GM23248 (cell line): ENCODE results near the gene TRDN. TPM values are rescaled to one million over a fixed set of nuclear protein-coding genes. Genes with fewer than 3 reads are reported as not detected.
"Not testable (repeated sequence)": the region's sequence is repeated elsewhere in the genome, so short reads cannot be mapped to it uniquely, and the experiment has no call there.

ENCODE experiments used
- DNase-seq: peaks from one replicate; pipeline ENCODE4 v3.0.0-alpha.2; 2015
- H2AFZ ChIP-seq: fragments of 200-600 bp; sonication (generic); 2 replicates; pipeline ENCODE4 v1.6.1; 2016; ENCODE audit warnings: antibody characterized with exemption
- H3F3A ChIP-seq: fragments of 200-600 bp; sonication (generic); 2 replicates; pipeline ENCODE4 v1.6.1; 2016; ENCODE audit warnings: mild to moderate bottlenecking, antibody characterized with exemption, mixed run types; ENCODE audit not compliant: insufficient read depth
- H3K27ac ChIP-seq: fragments of 200-600 bp; sonication (generic); 2 replicates; pipeline ENCODE4 v1.5.1; 2016; ENCODE audit warnings: mild to moderate bottlenecking
- H3K27me3 ChIP-seq: fragments of 200-600 bp; sonication (generic); replicated peaks from 2 replicates; pipeline ENCODE4 v1.6.1; 2016; ENCODE audit warnings: mild to moderate bottlenecking; ENCODE audit not compliant: insufficient read depth
- H3K36me3 ChIP-seq: fragments of 200-600 bp; sonication (generic); 2 replicates; pipeline ENCODE4 v1.6.1; 2016; ENCODE audit warnings: low read depth, mild to moderate bottlenecking
- H3K4me1 ChIP-seq: fragments of 200-600 bp; sonication (generic); 2 replicates; pipeline ENCODE4 v1.6.1; 2016; ENCODE audit warnings: mild to moderate bottlenecking; ENCODE audit not compliant: insufficient read depth
- H3K4me2 ChIP-seq: fragments of 200-600 bp; sonication (generic); one replicate; pipeline ENCODE4 v1.6.1; 2016; ENCODE audit warnings: mild to moderate bottlenecking; ENCODE audit not compliant: unreplicated experiment
- H3K4me3 ChIP-seq: fragments of 200-600 bp; sonication (generic); 2 replicates; pipeline ENCODE4 v1.5.1; 2016; ENCODE audit warnings: mild to moderate bottlenecking
- H3K79me2 ChIP-seq: fragments of 200-600 bp; sonication (generic); 2 replicates; pipeline ENCODE4 v1.6.1; 2016; ENCODE audit warnings: mild to moderate bottlenecking; ENCODE audit not compliant: insufficient read depth
- H3K9ac ChIP-seq: fragments of 200-600 bp; sonication (generic); 2 replicates; pipeline ENCODE4 v1.6.1; 2016; ENCODE audit warnings: mild to moderate bottlenecking
- H3K9me2 ChIP-seq: fragments of 200-600 bp; sonication (generic); 2 replicates; pipeline ENCODE4 v1.6.1; 2016; ENCODE audit warnings: mixed run types, mild to moderate bottlenecking, moderate library complexity; ENCODE audit not compliant: insufficient read depth
- H3K9me3 ChIP-seq: fragments of 200-600 bp; sonication (generic); one replicate; pipeline ENCODE4 v1.6.1; 2017; ENCODE audit warnings: low read depth
- H4K20me1 ChIP-seq: fragments of 200-600 bp; sonication (generic); 2 replicates; pipeline ENCODE4 v1.6.0; 2016; ENCODE audit not compliant: insufficient read depth
- EZH2 ChIP-seq: fragments of 200-600 bp; sonication (generic); IDR thresholded peaks from 2 replicates; pipeline ENCODE4 v1.6.1; 2018; ENCODE audit warnings: antibody characterized with exemption, mild to moderate bottlenecking; ENCODE audit not compliant: insufficient read depth, poor library complexity, severe bottlenecking
- EZH2phosphoT487 ChIP-seq: fragments of 200-600 bp; sonication (generic); IDR thresholded peaks from 2 replicates; pipeline ENCODE4 v1.6.1; 2018; ENCODE audit warnings: antibody characterized with exemption, moderate library complexity, mild to moderate bottlenecking, low read depth; ENCODE audit not compliant: insufficient read depth
- WGBS, 2 experiments: methylation state at CpG; one replicate each; pipeline ENCODE4 v1.1.6; 2015 to 2017; ENCODE audit warnings: low lambda C conversion rate in 2 of 2, low coverage in 1 of 2; ENCODE audit errors: missing lambda C conversion rate in 2 of 2; 5-methylcytosine and 5-hydroxymethylcytosine counted together
- in situ Hi-C: fragments of 300-500 bp; cut with MboI; formaldehyde crosslinking; loops from 2 replicates; pipeline ENCODE4 v1.15.0; 2020
- polyA plus RNA-seq: library from polyadenylated mRNA; unstranded; fragments of >200 nt; fragmentation: Nextera tagmentation; extraction: Ambion mirVana; gene quantifications from 2 replicates; pipeline ENCODE4 v1.2.1, GENCODE V29; 2016
- total RNA-seq: library from RNA; depleted of rRNA; stranded (reverse); fragments of >200 nt; shearing (Covaris generic); gene quantifications from 2 replicates; pipeline ENCODE4 v1.2.3, GENCODE V29; 2014

Gene TRDN
- total and polyA plus RNA-seq, 2 experiments from 2014 or later, result not detected

GRCh38 chr6:123456836-123457235 is 179.9 kb downstream of the TRDN start:
- Histone ChIP-seq H2AFZ (no peak overlapping the region), H3K27me3 (no peaks in the 10 kb centered on the region), H3K36me3 (no peaks in the 10 kb centered on the region), H3K9me2 (peaks cover 5% of the 10 kb centered on the region; the same call in 1 of the 2 replicates), H3K4me3 (no peak overlapping the region), H3F3A (no peaks in the 10 kb centered on the region), H3K9me3 (no peaks in the 10 kb centered on the region), H3K4me2 (no peak overlapping the region), H3K9ac (no peak overlapping the region), H3K27ac (no peak overlapping the region), H3K4me1 (no peaks in the 10 kb centered on the region), H3K79me2 (no peaks in the 10 kb centered on the region), H4K20me1 (no peaks in the 10 kb centered on the region)
- WGBS, 2 experiments, result 44 to 50% methylated on average over 3 of the region's 3 CpGs
- TF ChIP-seq EZH2 (no peak), EZH2phosphoT487 (no peak)
- no peak for DNase-seq
- in situ Hi-C loops, result no loop called here

GRCh38 chr6:123454448-123454847 is 182.3 kb downstream of the TRDN start:
- Histone ChIP-seq H3K9me2 (no peaks in the 10 kb centered on the region), H3K36me3 (no peaks in the 10 kb centered on the region), H3K9me3 (no peaks in the 10 kb centered on the region), H2AFZ (no peak overlapping the region), H3K27ac (no peak overlapping the region), H3K79me2 (no peaks in the 10 kb centered on the region), H4K20me1 (no peaks in the 10 kb centered on the region), H3K27me3 (no peaks in the 10 kb centered on the region), H3K4me2 (no peak overlapping the region), H3F3A (no peaks in the 10 kb centered on the region), H3K4me3 (no peak overlapping the region), H3K4me1 (no peaks in the 10 kb centered on the region), H3K9ac (no peak overlapping the region)
- 35 to 51% methylated on average over 3 of the region's 3 CpGs for WGBS, 2 experiments
- in situ Hi-C loops, result no loop called here
- TF ChIP-seq EZH2phosphoT487, result no peak
- no peak for TF ChIP-seq EZH2
- DNase-seq, result no peak

GRCh38 chr6:123453071-123453470 is 183.7 kb downstream of the TRDN start:
- H4K20me1 ChIP-seq, in situ Hi-C loops, H3K27me3 ChIP-seq, H3K4me1 ChIP-seq, H2AFZ ChIP-seq, H3K4me2 ChIP-seq, H3K9me2 ChIP-seq, DNase-seq, H3K4me3 ChIP-seq, H3F3A ChIP-seq, H3K27ac ChIP-seq, H3K79me2 ChIP-seq, H3K9me3 ChIP-seq, H3K36me3 ChIP-seq, H3K9ac ChIP-seq: not testable (repeated sequence)

- Histone ChIP-seq H3K4me2 (no peak overlapping the region), H3K4me3 (no peak overlapping the region), H3K27ac (no peak overlapping the region), H3K9ac (no peak overlapping the region), H3K9me2 (no peaks in the 10 kb centered on the region), H3K27me3 (no peaks in the 10 kb centered on the region), H3K79me2 (no peaks in the 10 kb centered on the region), H2AFZ (no peak overlapping the region), H3K9me3 (no peaks in the 10 kb centered on the region), H3K4me1 (no peaks in the 10 kb centered on the region), H4K20me1 (no peaks in the 10 kb centered on the region), H3F3A (no peaks in the 10 kb centered on the region), H3K36me3 (no peaks in the 10 kb centered on the region)
- TF ChIP-seq EZH2phosphoT487 (no peak), EZH2 (no peak)
- no peak for DNase-seq
- in situ Hi-C loops, result no loop called here
- 24 to 28% methylated on average over 7 of the region's 7 CpGs for WGBS, 2 experiments
These were observed 188.4 kb downstream of the TRDN start for GRCh38 chr6:123448306-123448884.

GRCh38 chr6:123447315-123447937 is 189.3 kb downstream of the TRDN start:
- Histone ChIP-seq H3K9ac (no peak overlapping the region), H3K27ac (no peak overlapping the region), H3K27me3 (no peaks in the 10 kb centered on the region), H3K4me1 (no peaks in the 10 kb centered on the region), H3K9me2 (no peaks in the 10 kb centered on the region), H3F3A (no peaks in the 10 kb centered on the region), H3K9me3 (no peaks in the 10 kb centered on the region), H4K20me1 (no peaks in the 10 kb centered on the region), H3K36me3 (no peaks in the 10 kb centered on the region), H2AFZ (no peak overlapping the region), H3K79me2 (no peaks in the 10 kb centered on the region), H3K4me3 (no peak overlapping the region), H3K4me2 (no peak overlapping the region)
- TF ChIP-seq EZH2, result no peak
- TF ChIP-seq EZH2phosphoT487, result no peak
- 14 to 20% methylated on average over 4 of the region's 4 CpGs for WGBS, 2 experiments
- in situ Hi-C loops, result no loop called here
- DNase-seq, result no peak
